HG02884 (cell line): ENCODE data around the gene DOCK9.
"Not testable (repeated sequence)": the region's sequence is repeated elsewhere in the genome, so short reads cannot be mapped to it uniquely, and the experiment has no call there.

Experiments
- ATAC-seq: cut with Tn5 transposase; IDR thresholded peaks from one replicate; pipeline ENCODE4 v1.9.1; 2021; ENCODE audit warnings: mild to moderate bottlenecking, moderate library complexity; ENCODE audit not compliant: unreplicated experiment

DOCK9 gene

GRCh38 chr13:98921786-98922185 is 56.1 kb downstream of the DOCK9 start:
- ATAC-seq: no peak

GRCh38 chr13:98921015-98921580 is 56.8 kb downstream of the DOCK9 start:
- ATAC-seq: no peak

GRCh38 chr13:98919566-98919965 is 58.3 kb downstream of the DOCK9 start:
- no peak for ATAC-seq

GRCh38 chr13:98918771-98919170 is 59.1 kb downstream of the DOCK9 start:
- no peak for ATAC-seq

GRCh38 chr13:98917116-98917515 is 60.7 kb downstream of the DOCK9 start:
- no peak for ATAC-seq

GRCh38 chr13:98916403-98916802 is 61.5 kb downstream of the DOCK9 start:
- no peak for ATAC-seq

GRCh38 chr13:98915981-98916380 is 61.9 kb downstream of the DOCK9 start:
- no peak for ATAC-seq

GRCh38 chr13:98915563-98915962 is 62.3 kb downstream of the DOCK9 start:
- no peak for ATAC-seq

GRCh38 chr13:98913741-98914140 is 64.1 kb downstream of the DOCK9 start:
- no peak for ATAC-seq

- no peak for ATAC-seq
Measured at GRCh38 chr13:98912846-98913245, 65.0 kb downstream of the DOCK9 start.

GRCh38 chr13:98910501-98910951 is 67.3 kb downstream of the DOCK9 start:
- no peak for ATAC-seq

- ATAC-seq: no peak
Measured at GRCh38 chr13:98909016-98909415, 68.8 kb downstream of the DOCK9 start.

- ATAC-seq: no peak
Measured at GRCh38 chr13:98906746-98907502, 70.9 kb downstream of the DOCK9 start.

- no peak for ATAC-seq
Measured at GRCh38 chr13:98905199-98905598, 72.7 kb downstream of the DOCK9 start.

- ATAC-seq: no peak
Measured at GRCh38 chr13:98900442-98900841, 77.4 kb downstream of the DOCK9 start.

- ATAC-seq: no peak
Measured at GRCh38 chr13:98897706-98898105, 80.2 kb downstream of the DOCK9 start.

- ATAC-seq: no peak
Measured at GRCh38 chr13:98896868-98897144, 81.1 kb downstream of the DOCK9 start.

- ATAC-seq: no peak
Measured at GRCh38 chr13:98896083-98896867, 81.6 kb downstream of the DOCK9 start.

- ATAC-seq: not testable (repeated sequence)
Measured at GRCh38 chr13:98894814-98895213, 83.0 kb downstream of the DOCK9 start.

GRCh38 chr13:98893371-98893770 is 84.5 kb downstream of the DOCK9 start:
- ATAC-seq: no peak

GRCh38 chr13:98892821-98893220 is 85.0 kb downstream of the DOCK9 start:
- ATAC-seq: no peak

- no peak for ATAC-seq
Measured at GRCh38 chr13:98892077-98892476, 85.8 kb downstream of the DOCK9 start.
